GM23338 (cell line): Measurements from ENCODE around the gene CACNA1C. TPM values are rescaled to one million over a fixed set of nuclear protein-coding genes. Genes with fewer than 3 reads are reported as not detected.

Experiments used
- ATAC-seq: fragments of 200-7000 bp; cut with Tn5 transposase; 3 replicates; pipeline ENCODE4 v1.9.1; 2020
- DNase-seq: peaks from one replicate; pipeline ENCODE4 v3.0.0-alpha.2; 2015; ENCODE audit warnings: low spot score
- H2AFZ ChIP-seq: fragments of 200-600 bp; sonication (generic); 2 replicates; pipeline ENCODE4 v1.8.0; 2016; ENCODE audit warnings: antibody characterized with exemption, mild to moderate bottlenecking, moderate library complexity
- H3F3A ChIP-seq: fragments of 200-600 bp; sonication (generic); replicated peaks from 2 replicates; pipeline ENCODE4 v1.8.0; 2017; ENCODE audit warnings: antibody characterized with exemption, mixed run types, low read depth
- H3K27ac ChIP-seq: fragments of 200-600 bp; sonication (generic); 2 replicates; pipeline ENCODE4 v1.6.1; 2016; ENCODE audit warnings: low read depth
- H3K27me3 ChIP-seq: fragments of 200-600 bp; sonication (generic); 2 replicates; pipeline ENCODE4 v1.8.0; 2016; ENCODE audit warnings: mild to moderate bottlenecking, mixed run types, moderate library complexity; ENCODE audit not compliant: insufficient read depth
- H3K36me3 ChIP-seq: fragments of 200-600 bp; sonication (generic); 2 replicates; pipeline ENCODE4 v1.8.0; 2016; ENCODE audit warnings: mild to moderate bottlenecking; ENCODE audit not compliant: insufficient read depth
- H3K4me1 ChIP-seq: fragments of 200-600 bp; sonication (generic); 2 replicates; pipeline ENCODE4 v1.8.0; 2016; ENCODE audit warnings: mild to moderate bottlenecking, moderate library complexity; ENCODE audit not compliant: insufficient read depth
- H3K4me2 ChIP-seq: fragments of 200-600 bp; sonication (generic); 2 replicates; pipeline ENCODE4 v1.7.1; 2017; ENCODE audit warnings: mixed run types
- H3K4me3 ChIP-seq: fragments of 200-600 bp; sonication (generic); 2 replicates; pipeline ENCODE4 v1.6.1; 2016; ENCODE audit warnings: mixed run types
- H3K79me2 ChIP-seq: fragments of 200-600 bp; sonication (generic); replicated peaks from 2 replicates; pipeline ENCODE4 v1.8.0; 2017; ENCODE audit warnings: mild to moderate bottlenecking; ENCODE audit not compliant: insufficient read depth
- H3K9me2 ChIP-seq: fragments of 200-600 bp; sonication (generic); 2 replicates; pipeline ENCODE4 v1.8.0; 2017; ENCODE audit not compliant: insufficient read depth
- H4K20me1 ChIP-seq: fragments of 200-600 bp; sonication (generic); replicated peaks from 2 replicates; pipeline ENCODE4 v1.8.0; 2017; ENCODE audit warnings: mild to moderate bottlenecking; ENCODE audit not compliant: insufficient read depth
- H3K27ac Mint-ChIP-seq: 2 replicates; pipeline ENCODE4 v1.8.0; 2020; ENCODE audit warnings: inconsistent platforms, mild to moderate bottlenecking, moderate library complexity, mixed read lengths
- H3K27me3 Mint-ChIP-seq: 3 replicates; pipeline ENCODE4 v1.8.0; 2022; ENCODE audit warnings: low read depth, mild to moderate bottlenecking, moderate library complexity, mixed read lengths, inconsistent platforms; ENCODE audit not compliant: insufficient read depth, poor library complexity
- H3K36me3 Mint-ChIP-seq: 3 replicates; pipeline ENCODE4 v1.8.0; 2021; ENCODE audit warnings: low read depth, mild to moderate bottlenecking, inconsistent platforms, moderate library complexity, mixed read lengths
- H3K4me1 Mint-ChIP-seq: 3 replicates; pipeline ENCODE4 v1.8.0; 2020; ENCODE audit warnings: mild to moderate bottlenecking, inconsistent platforms, mixed read lengths
- H3K4me3 Mint-ChIP-seq: 3 replicates; pipeline ENCODE4 v1.8.0; 2021; ENCODE audit warnings: moderate library complexity, mild to moderate bottlenecking, inconsistent platforms, mixed read lengths
- H3K9me3 Mint-ChIP-seq: 3 replicates; pipeline ENCODE4 v1.8.0; 2020; ENCODE audit warnings: moderate library complexity, mild to moderate bottlenecking, inconsistent platforms, mixed read lengths
- CREB1 ChIP-seq: fragments of 250-450 bp; sonication (Bioruptor Pico); IDR thresholded peaks from 2 replicates; pipeline ENCODE4 v1.5.0; 2020; ENCODE audit warnings: low read depth, mild to moderate bottlenecking, moderate library complexity
- CTCF ChIP-seq, 2 experiments: fragments of 200-600 bp in 1 of 2; sonication (generic) in 1 of 2; conservative IDR thresholded peaks; 2 replicates each; pipeline versions ENCODE4 v1.5.1 to v1.6.1; 2016 to 2017; ENCODE audit warnings: antibody characterized with exemption in 2 of 2, low read depth in 2 of 2, mild to moderate bottlenecking in 2 of 2, moderate library complexity in 1 of 2
- ETS1 ChIP-seq: IDR thresholded peaks from 2 replicates; pipeline ENCODE4 v1.6.1; 2016; ENCODE audit warnings: antibody characterized with exemption
- EZH2 ChIP-seq: fragments of 200-600 bp; sonication (generic); IDR thresholded peaks from one replicate; pipeline ENCODE4 v1.8.0; 2017; ENCODE audit warnings: antibody characterized with exemption, mild to moderate bottlenecking, low read depth; ENCODE audit not compliant: unreplicated experiment
- EZH2phosphoT487 ChIP-seq: fragments of 200-600 bp; sonication (generic); IDR thresholded peaks from one replicate; pipeline ENCODE4 v1.8.1; 2018; ENCODE audit warnings: antibody characterized with exemption; ENCODE audit not compliant: unreplicated experiment
- JUNB ChIP-seq: IDR thresholded peaks from one replicate; pipeline ENCODE4 v1.6.1; 2016; ENCODE audit warnings: antibody characterized with exemption; ENCODE audit not compliant: unreplicated experiment
- REST ChIP-seq: IDR thresholded peaks from one replicate; pipeline ENCODE4 v1.6.1; 2018; ENCODE audit warnings: antibody characterized with exemption; ENCODE audit not compliant: unreplicated experiment
- ZNF331 ChIP-seq: fragments of 250-450 bp; sonication (Bioruptor Pico); IDR thresholded peaks from 2 replicates; pipeline ENCODE4 v1.5.0; 2020; ENCODE audit warnings: low read depth, mild to moderate bottlenecking, moderate library complexity
- ZNF462 ChIP-seq: fragments of 250-450 bp; sonication (Bioruptor Pico); IDR thresholded peaks from 2 replicates; pipeline ENCODE4 v1.5.0; 2020; ENCODE audit warnings: mild to moderate bottlenecking, moderate library complexity
- polyA plus RNA-seq: library from polyadenylated mRNA; unstranded; fragments of >200 nt; fragmentation: Nextera tagmentation; extraction: Ambion mirVana; gene quantifications from 2 replicates; pipeline ENCODE4 v1.2.1, GENCODE V29; 2016
- total RNA-seq: library from RNA; depleted of rRNA; stranded (reverse); fragments of >200 nt; shearing (Covaris generic); gene quantifications from 2 replicates; pipeline ENCODE4 v1.2.3, GENCODE V29; 2014

Gene CACNA1C
- total and polyA plus RNA-seq, 2 experiments from 2014 or later = 0.78 to 2.1 TPM

GRCh38 chr12:2092890-2093289 is 40.1 kb downstream of the CACNA1C start:
- H3F3A ChIP-seq = no peaks in the 10 kb centered on the region
- no peaks in the 10 kb centered on the region; the same call in 1 of the 2 replicates for H3K9me2 ChIP-seq
- H3K27me3 ChIP-seq = no peaks in the 10 kb centered on the region
- H3K4me3 ChIP-seq = no peak overlapping the region
- Mint-ChIP-seq H3K27me3 (peaks cover 2% of the 10 kb centered on the region), H3K27ac (no peak overlapping the region), H3K4me3 (no peak overlapping the region), H3K4me1 (peaks cover 13% of the 10 kb centered on the region), H3K9me3 (no peaks in the 10 kb centered on the region; the same call in 2 of the 3 replicates), H3K36me3 (no peaks in the 10 kb centered on the region)
- no peaks in the 10 kb centered on the region for H4K20me1 ChIP-seq
- DNase-seq (no peak), ATAC-seq (no peak)
- no peak overlapping the region for H2AFZ ChIP-seq
- no peak overlapping the region for H3K27ac ChIP-seq
- no peaks in the 10 kb centered on the region for H3K4me1 ChIP-seq
- H3K36me3 ChIP-seq = no peaks in the 10 kb centered on the region
- no peak for TF ChIP-seq CREB1 (CRISPR knock-in tag)
- no peak for TF ChIP-seq ZNF462 (CRISPR knock-in tag)
- H3K79me2 ChIP-seq = no peaks in the 10 kb centered on the region
- H3K4me2 ChIP-seq = no peak overlapping the region

GRCh38 chr12:2094597-2094996 is 41.8 kb downstream of the CACNA1C start:
- no peak overlapping the region for H3K4me2 ChIP-seq
- H4K20me1 ChIP-seq = no peaks in the 10 kb centered on the region
- no peak overlapping the region for H3K27ac ChIP-seq
- Mint-ChIP-seq H3K4me3 (no peak overlapping the region), H3K4me1 (peaks cover 17% of the 10 kb centered on the region), H3K36me3 (no peaks in the 10 kb centered on the region), H3K9me3 (no peaks in the 10 kb centered on the region; the same call in 2 of the 3 replicates), H3K27ac (no peak overlapping the region), H3K27me3 (peaks cover 2% of the 10 kb centered on the region)
- H2AFZ ChIP-seq = no peak overlapping the region
- H3K36me3 ChIP-seq = no peaks in the 10 kb centered on the region
- H3K4me1 ChIP-seq = no peaks in the 10 kb centered on the region
- no peaks in the 10 kb centered on the region; the same call in 1 of the 2 replicates for H3K9me2 ChIP-seq
- no peaks in the 10 kb centered on the region for H3F3A ChIP-seq
- DNase-seq (no peak), ATAC-seq (no peak)
- no peaks in the 10 kb centered on the region for H3K27me3 ChIP-seq
- no peaks in the 10 kb centered on the region for H3K79me2 ChIP-seq
- no peak overlapping the region for H3K4me3 ChIP-seq
- TF ChIP-seq ZNF331 (no peak), JUNB (no peak), EZH2phosphoT487 (no peak), EZH2 (no peak), CTCF (conservative IDR thresholded peaks at IDR 0.05; ENCODE audit: low read depth in 2 of 2) (no peak), REST (no peak), CREB1 (CRISPR knock-in tag) (no peak), ETS1 (no peak)
